ENCODE data around the gene XRRA1.
"Not testable (repeated sequence)": the region's sequence is repeated elsewhere in the genome, so short reads cannot be mapped to it uniquely, and the experiment has no call there.

Gene XRRA1

DNA sequence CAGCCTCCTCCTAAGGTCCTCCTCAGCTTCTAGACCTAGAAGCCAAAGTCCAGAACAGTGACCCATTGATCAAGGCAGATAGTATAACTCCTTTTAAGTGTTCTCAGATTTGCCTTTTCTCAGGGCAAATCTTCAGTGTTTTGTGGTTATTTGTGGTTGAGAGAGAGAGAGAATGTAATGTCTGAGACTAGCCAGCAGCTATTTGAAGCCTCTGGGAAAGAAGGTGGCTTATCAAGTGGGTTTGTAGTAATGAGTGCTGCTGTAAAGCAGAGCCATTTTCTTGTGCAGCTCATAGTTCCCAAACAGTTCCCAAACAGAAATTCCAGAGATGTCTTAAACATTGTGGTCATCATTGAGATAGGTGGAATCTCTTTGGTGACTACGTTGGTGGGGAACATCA is 110.7 kb downstream of the XRRA1 start:
- TF ChIP-seq, protein P1, sequence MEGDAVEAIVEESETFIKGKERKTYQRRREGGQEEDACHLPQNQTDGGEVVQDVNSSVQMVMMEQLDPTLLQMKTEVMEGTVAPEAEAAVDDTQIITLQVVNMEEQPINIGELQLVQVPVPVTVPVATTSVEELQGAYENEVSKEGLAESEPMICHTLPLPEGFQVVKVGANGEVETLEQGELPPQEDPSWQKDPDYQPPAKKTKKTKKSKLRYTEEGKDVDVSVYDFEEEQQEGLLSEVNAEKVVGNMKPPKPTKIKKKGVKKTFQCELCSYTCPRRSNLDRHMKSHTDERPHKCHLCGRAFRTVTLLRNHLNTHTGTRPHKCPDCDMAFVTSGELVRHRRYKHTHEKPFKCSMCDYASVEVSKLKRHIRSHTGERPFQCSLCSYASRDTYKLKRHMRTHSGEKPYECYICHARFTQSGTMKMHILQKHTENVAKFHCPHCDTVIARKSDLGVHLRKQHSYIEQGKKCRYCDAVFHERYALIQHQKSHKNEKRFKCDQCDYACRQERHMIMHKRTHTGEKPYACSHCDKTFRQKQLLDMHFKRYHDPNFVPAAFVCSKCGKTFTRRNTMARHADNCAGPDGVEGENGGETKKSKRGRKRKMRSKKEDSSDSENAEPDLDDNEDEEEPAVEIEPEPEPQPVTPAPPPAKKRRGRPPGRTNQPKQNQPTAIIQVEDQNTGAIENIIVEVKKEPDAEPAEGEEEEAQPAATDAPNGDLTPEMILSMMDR (IDR thresholded peaks at IDR 0.05; ENCODE audit: borderline replicate concordance, control extremely low read depth, extremely low read depth, insufficient read depth, missing control alignments) = no peak
- DNase-seq (ENCODE audit: low spot score) = no peak
- in situ Hi-C loops (cut with MboI; ENCODE audit: low sequenced_read_pairs, unreplicated experiment) = no loop called here

DNA sequence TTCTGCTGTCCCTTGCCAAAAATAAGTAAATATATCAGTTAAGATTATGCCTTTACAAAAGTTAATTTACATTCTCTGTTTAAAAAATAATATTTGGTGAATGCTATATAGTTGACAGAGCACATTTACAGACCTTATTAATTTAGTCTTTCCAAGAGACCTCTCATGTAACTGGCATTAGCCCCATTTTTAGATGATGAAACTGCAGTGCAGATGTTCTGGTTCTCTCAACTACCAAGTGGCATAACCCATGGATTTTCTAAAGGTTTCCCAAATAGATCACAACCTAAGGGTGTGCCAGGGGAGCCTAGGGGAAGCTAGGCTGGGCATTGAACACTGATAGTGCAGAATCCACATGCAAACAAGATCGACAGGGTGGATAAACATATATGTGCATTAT is 111.7 kb downstream of the XRRA1 start:
- TF ChIP-seq, protein P1 (IDR thresholded peaks at IDR 0.05; ENCODE audit: borderline replicate concordance, control extremely low read depth, extremely low read depth, insufficient read depth, missing control alignments) = no peak
- in situ Hi-C loops (cut with MboI; ENCODE audit: low sequenced_read_pairs, unreplicated experiment) = no loop called here
- DNase-seq (ENCODE audit: low spot score) = no peak

DNA sequence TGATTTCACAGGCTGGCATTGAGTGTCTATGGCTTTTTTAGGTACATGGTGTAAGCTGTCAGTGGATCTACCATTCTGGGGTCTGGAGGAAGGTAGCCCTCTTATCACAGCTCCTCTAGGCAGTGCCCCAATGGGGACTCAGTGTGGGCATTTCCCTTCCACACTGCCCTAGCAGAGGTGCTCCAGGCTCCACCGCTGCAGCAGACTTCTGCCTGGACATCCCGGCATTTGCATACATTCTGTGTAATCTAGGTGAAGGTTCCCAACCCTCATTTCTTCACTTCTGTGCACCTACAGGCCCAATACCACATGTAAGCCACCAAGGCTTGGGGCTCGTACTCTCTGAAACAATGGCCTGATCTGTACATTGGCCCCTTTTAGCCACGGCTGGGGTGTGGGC is 122.0 kb downstream of the XRRA1 start:
- in situ Hi-C loops (cut with MboI; ENCODE audit: low sequenced_read_pairs, unreplicated experiment) = no loop called here
- TF ChIP-seq, protein P1 (IDR thresholded peaks at IDR 0.05; ENCODE audit: borderline replicate concordance, control extremely low read depth, extremely low read depth, insufficient read depth, missing control alignments) = no peak
- no peak for DNase-seq (ENCODE audit: low spot score)

DNA sequence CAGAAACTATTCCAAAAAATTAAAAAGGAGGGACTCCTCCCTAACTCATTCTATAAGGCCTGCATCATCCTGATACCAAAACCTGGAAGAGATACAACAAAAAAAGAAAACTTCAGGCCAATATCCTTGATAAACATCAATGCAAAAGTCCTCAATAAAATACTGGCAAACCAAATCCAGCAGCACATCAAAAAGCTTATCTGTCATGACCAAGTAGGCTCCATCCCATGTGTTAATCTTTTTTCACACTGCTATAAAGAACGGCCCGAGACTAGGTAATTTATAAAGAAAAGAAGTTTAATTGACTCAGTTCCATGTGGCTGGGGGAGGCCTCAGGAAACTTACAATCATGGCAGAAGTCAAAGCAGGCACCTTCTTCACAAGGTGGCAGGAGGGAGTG is 123.3 kb downstream of the XRRA1 start:
- DNase-seq (ENCODE audit: low spot score); in situ Hi-C loops (cut with MboI; ENCODE audit: low sequenced_read_pairs, unreplicated experiment): not testable (repeated sequence)

DNA sequence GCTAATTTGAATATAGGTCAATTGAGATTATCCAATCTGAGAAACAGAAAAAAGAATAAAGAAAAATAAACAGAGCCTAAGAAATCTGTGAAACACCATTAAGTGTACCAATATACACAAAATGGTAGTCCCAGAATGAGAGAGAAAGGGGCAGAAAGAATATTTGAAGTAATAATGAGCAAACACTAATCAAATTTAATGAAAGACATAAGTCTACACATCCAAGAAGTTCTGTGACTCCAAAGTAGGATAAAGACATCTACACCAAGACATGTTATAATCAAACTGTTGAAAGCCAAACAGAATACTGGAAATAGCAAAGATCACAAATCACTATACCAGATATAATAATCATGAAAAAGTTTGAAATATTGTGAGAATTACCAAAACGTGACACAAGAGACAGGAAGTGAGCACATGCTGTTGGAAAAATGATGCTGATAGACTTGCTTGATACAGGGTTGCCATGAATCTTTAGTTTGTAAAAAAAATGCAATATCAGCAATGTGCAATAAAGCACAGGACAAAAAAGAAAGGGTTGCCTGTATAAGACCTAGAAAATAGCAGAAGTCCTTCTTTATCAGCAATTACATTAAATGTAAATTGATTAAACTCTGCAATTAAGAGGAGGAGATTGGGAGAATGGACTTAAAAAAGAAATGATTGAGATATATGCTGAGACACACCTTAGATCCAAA is 124.5 kb downstream of the XRRA1 start:
- TF ChIP-seq, protein P1 (IDR thresholded peaks at IDR 0.05; ENCODE audit: borderline replicate concordance, control extremely low read depth, extremely low read depth, insufficient read depth, missing control alignments) = no peak
- no peak for DNase-seq (ENCODE audit: low spot score)
- in situ Hi-C loops (cut with MboI; ENCODE audit: low sequenced_read_pairs, unreplicated experiment) = no loop called here

DNA sequence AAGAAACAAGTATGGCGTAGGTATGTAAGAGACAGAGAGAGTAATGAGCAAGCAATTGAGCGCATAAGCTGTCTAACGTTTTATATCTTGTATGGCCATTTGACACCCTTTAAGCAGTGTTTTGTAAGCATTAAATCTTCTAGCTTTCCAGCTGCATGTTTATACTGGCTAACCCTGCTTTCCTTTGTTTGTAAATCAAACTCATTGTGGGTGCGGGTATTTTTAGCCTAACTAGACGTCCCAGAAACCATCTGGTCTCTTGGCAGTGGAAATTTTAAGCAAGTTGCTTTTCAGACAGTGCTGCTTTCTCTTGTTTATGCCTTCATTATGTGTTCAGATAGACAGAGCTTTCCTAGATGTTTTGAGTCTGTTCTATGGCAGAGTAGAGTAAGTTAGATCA is 126.7 kb downstream of the XRRA1 start:
- DNase-seq (ENCODE audit: low spot score) = no peak
- in situ Hi-C loops (cut with MboI; ENCODE audit: low sequenced_read_pairs, unreplicated experiment) = no loop called here
- TF ChIP-seq, protein P1 (IDR thresholded peaks at IDR 0.05; ENCODE audit: borderline replicate concordance, control extremely low read depth, extremely low read depth, insufficient read depth, missing control alignments) = no peak

DNA sequence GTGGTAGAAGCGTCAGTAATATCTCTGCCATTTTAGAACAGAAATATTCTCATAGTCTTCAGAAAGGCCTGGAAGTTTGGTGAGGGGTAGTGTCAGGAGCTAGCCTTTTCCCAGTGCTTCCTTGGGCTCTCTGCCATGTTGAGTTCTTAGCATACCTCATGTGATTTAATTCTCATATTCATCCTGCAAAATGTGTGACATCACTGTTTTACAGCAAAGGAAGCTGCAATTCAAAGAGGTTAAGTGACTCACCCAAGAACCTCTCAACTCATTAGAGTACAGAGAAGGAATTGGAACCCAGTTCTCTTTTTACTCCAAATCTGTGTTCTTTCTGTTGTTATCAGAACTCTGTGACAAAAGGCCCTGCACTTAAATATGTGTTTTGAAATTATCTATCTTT is 128.1 kb downstream of the XRRA1 start:
- in situ Hi-C loops (cut with MboI; ENCODE audit: low sequenced_read_pairs, unreplicated experiment) = no loop called here
- TF ChIP-seq, protein P1 (IDR thresholded peaks at IDR 0.05; ENCODE audit: borderline replicate concordance, control extremely low read depth, extremely low read depth, insufficient read depth, missing control alignments) = no peak
- DNase-seq (ENCODE audit: low spot score) = no peak
